ENCODE results near the gene CTNND2.

DNA sequence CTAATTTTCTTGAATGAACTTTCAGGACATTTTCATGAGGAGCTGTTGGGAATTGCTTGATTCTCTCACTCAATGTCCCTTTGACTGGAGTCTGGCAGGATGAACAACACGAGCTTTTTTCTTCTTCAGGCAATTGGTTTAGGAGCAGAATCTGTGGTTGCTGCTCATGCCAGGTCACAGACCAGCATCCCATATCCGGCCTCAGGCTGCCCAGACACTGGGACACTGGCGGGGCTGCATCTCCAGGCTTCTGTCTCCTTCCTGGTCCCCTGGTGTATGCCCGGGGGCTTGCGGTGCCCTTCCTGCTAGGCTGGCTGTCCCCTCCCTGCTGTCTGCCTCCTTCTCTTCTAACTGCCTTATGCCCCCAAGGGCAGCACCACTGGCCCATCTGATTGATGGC lies 831.7 kb downstream of the CTNND2 start:
- no peak for TF ChIP-seq POLR2A (IDR thresholded peaks at IDR 0.05)
- TF ChIP-seq, protein P1, sequence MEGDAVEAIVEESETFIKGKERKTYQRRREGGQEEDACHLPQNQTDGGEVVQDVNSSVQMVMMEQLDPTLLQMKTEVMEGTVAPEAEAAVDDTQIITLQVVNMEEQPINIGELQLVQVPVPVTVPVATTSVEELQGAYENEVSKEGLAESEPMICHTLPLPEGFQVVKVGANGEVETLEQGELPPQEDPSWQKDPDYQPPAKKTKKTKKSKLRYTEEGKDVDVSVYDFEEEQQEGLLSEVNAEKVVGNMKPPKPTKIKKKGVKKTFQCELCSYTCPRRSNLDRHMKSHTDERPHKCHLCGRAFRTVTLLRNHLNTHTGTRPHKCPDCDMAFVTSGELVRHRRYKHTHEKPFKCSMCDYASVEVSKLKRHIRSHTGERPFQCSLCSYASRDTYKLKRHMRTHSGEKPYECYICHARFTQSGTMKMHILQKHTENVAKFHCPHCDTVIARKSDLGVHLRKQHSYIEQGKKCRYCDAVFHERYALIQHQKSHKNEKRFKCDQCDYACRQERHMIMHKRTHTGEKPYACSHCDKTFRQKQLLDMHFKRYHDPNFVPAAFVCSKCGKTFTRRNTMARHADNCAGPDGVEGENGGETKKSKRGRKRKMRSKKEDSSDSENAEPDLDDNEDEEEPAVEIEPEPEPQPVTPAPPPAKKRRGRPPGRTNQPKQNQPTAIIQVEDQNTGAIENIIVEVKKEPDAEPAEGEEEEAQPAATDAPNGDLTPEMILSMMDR (IDR thresholded peaks at IDR 0.05) = no peak

All from thyroid gland (tissue), 4 donors.